ENCODE results near the gene TAF4.
"Not testable (repeated sequence)": the region's sequence is repeated elsewhere in the genome, so short reads cannot be mapped to it uniquely, and the experiment has no call there.

TAF4 gene

GRCh38 chr20:62001178-62001715 lies 64.4 kb downstream of the TAF4 start:
- no peak for DNase-seq

GRCh38 chr20:61998343-61999121 lies 67.1 kb downstream of the TAF4 start:
- no peak for DNase-seq

DNA sequence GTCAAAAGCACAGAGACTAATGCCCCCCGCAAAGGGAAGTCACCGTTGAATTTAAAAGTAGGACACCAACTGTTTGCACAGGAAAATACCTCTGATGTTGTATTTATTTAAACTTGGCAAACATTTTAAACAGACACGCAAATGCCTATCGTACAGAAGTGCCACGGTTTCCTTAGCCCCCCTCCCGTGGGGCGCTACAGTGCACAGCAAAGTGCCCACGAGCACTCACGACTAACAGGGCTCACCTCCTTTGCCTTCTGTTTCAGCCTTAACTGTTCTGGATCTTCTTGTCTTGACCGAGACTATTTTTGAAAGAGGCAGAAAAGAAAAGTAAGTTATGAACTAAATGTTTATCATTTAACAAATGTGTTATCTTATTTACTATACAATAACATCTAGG lies 67.8 kb downstream of the TAF4 start:
- DNase-seq = no peak

DNA sequence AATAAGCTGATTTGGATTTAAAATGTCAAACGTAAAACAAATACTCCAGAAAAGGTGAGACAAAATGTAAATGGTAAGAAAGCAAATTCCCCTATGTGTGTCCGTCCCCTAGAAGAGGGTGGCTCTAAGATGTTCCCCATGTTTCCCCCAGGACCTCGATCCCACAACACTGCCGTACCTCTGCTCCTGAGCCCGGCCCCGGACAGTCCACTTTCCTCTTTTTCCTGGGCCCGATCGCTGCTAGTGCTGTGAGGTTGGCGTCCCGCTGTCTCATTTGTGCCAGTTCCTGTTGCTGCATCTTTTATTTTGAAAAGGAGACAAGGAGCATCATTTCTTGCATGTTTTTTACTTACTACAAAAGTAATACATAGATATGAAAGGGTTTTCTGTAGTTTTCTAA lies 68.3 kb downstream of the TAF4 start:
- DNase-seq = no peak

DNA sequence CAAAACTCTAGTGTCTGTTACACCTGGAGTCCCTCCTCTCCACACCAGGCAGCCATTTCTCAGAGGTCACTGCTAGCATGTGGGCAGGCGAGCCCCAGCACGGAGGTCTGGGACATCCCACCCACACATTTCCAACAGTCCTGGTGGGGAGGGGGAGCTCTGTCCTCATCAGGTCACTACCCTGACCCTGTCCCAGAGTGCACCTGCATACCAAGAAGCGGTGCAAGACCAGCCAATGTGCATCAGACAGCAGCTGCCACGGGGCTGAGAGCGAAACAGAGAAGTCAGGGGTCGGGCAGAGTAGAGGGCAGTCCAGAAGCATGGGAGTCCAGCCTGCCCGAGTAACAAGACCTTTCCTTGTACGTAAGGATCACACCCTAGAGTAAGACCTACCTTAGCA lies 71.1 kb downstream of the TAF4 start:
- DNase-seq = no peak

DNA sequence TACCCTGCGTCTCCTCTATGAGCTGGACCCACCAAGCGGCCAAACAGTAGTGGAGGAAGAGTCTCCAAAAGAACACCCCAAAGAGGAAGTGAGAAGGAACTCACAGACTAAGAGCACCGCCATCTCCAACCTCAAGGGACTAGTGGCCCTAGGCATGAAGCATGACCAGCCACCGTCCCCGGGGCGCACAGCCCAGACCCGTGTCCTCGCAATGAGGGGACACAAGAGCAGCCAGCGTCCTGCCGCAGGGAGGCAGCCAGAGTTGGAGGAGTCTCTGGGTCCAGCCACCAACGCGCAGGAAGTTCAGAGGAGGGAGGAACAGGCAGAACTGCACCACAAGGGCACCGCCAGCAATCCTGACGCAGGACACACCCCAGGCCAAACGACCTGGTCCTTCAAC lies 72.6 kb downstream of the TAF4 start:
- no peak for DNase-seq

DNA sequence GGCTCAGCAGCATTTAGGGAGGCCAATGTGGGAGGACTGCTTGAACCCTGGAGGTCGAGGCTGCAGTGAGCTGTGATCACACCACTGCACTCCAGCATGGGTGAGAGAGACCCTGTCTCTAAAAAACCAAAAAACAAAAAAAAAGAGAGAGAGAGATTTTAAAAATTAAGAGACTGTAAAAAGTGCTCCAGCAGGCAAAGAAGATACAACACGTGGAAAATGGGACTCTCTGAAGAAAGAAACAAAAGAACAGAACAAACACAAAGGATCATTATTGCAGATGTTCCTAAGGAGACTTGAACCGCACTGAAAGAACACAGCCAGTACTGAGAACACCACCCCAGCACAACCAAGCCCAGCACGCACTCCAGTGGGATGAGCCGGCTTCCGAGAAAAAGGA lies 74.2 kb downstream of the TAF4 start:
- no peak for DNase-seq

DNA sequence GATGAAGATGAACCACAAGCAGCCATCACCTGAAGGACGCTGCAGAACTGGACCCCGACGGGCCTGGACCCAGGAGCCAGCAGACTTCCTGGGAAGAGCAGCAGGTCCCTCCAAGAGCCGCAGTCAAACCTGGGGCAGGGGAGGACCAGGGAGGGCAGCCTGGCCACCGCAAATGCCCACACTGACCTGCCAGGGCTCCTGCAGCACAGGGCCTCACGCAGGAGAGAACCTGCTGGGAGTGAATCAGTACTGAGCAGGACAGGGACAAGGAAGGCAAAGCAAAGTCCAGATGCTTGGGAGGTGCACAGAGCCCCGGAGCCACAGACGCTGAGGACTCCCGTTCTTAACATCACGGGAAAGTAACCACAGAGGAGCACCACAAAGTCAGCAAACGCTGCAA lies 75.2 kb downstream of the TAF4 start:
- no peak for DNase-seq

DNA sequence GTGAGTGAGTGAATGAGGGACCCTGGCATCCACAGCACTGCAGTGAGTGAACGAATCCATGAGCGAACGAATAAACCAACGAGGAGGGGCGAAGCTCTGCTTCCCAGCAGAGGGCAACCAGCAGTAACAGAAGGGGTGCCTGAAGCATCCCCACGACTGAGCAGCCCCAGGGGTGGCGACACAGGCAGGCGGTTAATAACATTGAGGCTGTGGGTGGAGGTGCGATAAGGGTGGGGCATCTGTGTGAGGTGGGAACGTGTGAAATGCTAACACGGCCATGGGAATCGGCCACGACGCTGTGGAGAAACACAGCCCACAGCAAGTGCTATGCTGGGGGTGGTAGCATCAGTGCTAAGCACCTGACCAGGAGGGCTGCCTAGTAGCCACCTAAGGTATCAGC lies 75.9 kb downstream of the TAF4 start:
- DNase-seq = no peak

DNA sequence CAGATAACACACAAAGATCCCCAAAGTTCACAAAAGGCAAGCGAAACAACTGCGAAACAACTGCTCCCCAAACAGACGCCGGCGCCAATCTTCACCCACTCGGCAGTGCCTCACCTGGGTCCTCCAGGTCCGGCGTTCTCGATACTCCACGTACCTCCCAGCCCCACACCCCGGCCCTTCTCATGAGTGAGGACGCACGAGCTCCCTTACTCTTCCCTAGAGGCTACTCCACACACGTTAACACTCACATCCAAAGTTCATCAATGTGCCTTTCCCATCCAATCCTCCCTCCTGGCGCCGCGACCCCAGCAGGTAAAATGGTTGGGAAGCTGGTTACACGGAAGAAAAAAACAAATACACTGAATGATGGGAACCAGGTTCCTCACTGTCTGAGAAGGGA lies 77.0 kb downstream of the TAF4 start:
- no peak for DNase-seq

GRCh38 chr20:61986762-61987321 lies 78.8 kb downstream of the TAF4 start:
- no peak for DNase-seq

DNA sequence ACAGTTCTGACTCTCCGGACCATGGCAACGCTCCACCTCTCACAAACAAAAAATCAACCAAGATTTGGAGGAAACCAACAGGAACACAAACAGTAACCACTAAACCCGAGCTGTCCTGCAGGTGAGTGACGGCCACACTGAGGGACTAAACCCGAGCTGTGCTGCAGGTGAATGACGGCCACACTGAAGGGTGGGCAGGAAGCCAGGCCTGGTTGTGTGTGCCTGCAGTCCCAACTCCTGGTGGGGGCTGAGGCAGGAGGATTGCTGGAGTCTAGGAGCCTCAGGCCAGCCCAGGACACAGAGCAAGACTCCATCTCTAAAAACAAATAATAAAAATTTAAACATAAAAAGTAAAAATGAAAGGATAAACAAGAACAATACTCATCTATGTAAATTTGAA lies 80.6 kb downstream of the TAF4 start:
- DNase-seq = no peak

GRCh38 chr20:61984431-61984830 lies 81.2 kb downstream of the TAF4 start:
- not testable (repeated sequence) for DNase-seq

DNA sequence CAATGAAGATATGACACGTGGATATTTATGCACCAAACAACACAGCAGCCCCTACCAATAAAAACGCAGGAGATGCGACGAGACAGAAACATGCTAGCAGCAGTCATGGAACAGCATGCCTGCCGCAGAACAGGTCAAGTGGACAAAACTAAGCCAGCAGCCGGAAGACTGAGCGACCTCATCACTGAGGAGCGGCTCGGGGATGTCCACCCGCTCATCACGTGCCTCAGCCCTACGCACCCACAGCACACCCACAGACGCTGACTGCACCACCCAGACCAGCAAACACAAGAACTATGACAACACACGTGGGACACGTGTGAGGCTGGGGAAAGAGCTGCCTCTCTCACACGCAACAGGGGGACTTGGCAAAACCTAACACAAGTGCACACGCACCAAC lies 81.7 kb downstream of the TAF4 start:
- no peak for DNase-seq

- no peak for DNase-seq
Measured at GRCh38 chr20:61982951-61983315, 82.7 kb downstream of the TAF4 start.

GRCh38 chr20:61982191-61982950 lies 83.3 kb downstream of the TAF4 start:
- DNase-seq = no peak

DNA sequence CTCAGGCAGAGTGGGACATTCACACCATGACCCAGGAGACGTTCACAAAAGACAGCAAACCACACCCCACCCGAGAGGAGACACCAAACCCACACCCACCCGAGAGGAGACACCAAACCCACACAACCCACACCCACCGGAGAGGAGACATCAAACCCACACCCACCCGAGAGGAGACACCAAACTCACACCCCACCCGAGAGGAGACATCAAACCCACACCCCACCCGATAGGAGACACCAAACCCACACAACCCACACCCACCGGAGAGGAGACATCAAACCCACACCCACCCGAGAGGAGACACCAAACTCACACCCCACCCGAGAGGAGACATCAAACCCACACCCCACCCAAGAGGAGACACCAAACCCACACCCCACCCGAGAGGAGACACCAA lies 84.0 kb downstream of the TAF4 start:
- DNase-seq = not testable (repeated sequence)

GRCh38 chr20:61980647-61981583 lies 84.8 kb downstream of the TAF4 start:
- DNase-seq = no peak

- no peak for DNase-seq
Measured at GRCh38 chr20:61979701-61980635, 85.7 kb downstream of the TAF4 start.

GRCh38 chr20:61979090-61979489 lies 86.6 kb downstream of the TAF4 start:
- DNase-seq = no peak

GRCh38 chr20:61978491-61978890 lies 87.2 kb downstream of the TAF4 start:
- no peak for DNase-seq

GRCh38 chr20:61977419-61977786 lies 88.3 kb downstream of the TAF4 start:
- no peak for DNase-seq
